Activated T-helper 9 cell treated with anti-CD3 and anti-CD28 coated beads, Interleukin-2, amount 50 U/mL, for 16 hours (primary cell): Measurements from ENCODE around the gene MEF2B.
A peak's percentile ranks its signal among the peaks of the same experiment; 100 is the strongest.
"Not testable (repeated sequence)": the region's sequence is repeated elsewhere in the genome, so short reads cannot be mapped to it uniquely, and the experiment has no call there.

Experiments
- DNase-seq: peaks from one replicate; pipeline ENCODE4 v3.0.0-alpha.2; 2020; ENCODE audit warnings: low read depth

The MEF2B gene

DNA sequence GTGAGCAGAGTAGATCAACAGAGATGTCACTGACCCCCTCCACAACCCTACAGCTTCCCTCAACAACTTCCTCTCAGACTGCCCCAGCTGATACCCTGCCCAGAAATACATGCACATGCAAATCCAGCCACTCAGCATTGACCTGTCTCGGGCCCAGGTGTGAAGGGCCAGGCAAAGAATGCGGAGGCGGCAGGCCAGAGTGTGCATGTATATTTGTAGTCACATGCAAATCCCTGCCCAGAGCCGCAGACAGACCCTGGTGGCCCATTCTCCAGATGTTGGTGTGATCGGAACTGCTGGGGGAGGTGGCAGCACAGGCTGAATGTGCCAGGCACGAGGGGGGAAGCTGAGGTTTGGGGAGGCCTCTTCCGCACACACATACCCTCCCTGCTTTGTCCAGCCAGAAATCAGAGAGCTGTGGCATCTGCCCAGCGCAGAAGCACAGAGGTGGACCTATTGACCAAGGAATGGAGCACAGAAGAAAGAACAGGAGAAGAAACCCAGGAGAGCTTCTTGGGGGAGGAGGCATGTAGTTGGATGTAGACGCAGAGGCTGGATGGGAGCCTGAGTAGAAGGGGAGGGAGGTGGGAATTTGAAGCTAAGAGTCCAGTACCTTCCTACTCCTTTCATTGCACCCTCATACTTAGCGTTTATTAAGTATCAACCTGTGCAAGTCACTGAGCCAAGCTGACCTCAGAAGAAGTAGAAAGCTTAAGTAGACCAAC, 14.4 kb downstream of the MEF2B start:
- no peak for DNase-seq

GRCh38 chr19:19154768-19155494, 15.1 kb downstream of the MEF2B start:
- DNase-seq, result no peak

- no peak for DNase-seq
These were observed 17.2 kb downstream of the MEF2B start for GRCh38 chr19:19152668-19153384.

DNA sequence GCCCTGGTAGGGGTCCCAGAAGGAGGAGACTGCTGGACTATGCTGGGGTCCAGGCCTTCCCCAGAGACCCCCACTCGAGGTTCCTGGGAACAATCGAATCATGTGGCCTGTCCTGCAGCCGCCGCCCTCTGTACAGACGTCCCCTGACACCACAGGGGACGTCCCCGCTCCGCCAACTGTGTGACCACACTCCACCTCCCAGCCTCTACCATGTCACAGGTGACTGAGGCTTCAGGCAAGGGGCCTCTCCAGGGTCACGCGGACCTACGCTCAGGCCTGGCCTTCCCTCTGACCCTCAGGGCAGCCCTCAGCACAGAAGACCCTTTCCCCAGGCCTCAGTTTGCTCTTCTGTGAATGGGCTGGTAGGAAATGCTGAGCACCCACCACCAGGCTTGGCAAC, 18.6 kb downstream of the MEF2B start:
- no peak for DNase-seq

- DNase-seq, result no peak
These were observed 20.6 kb downstream of the MEF2B start for GRCh38 chr19:19149435-19149834.

DNA sequence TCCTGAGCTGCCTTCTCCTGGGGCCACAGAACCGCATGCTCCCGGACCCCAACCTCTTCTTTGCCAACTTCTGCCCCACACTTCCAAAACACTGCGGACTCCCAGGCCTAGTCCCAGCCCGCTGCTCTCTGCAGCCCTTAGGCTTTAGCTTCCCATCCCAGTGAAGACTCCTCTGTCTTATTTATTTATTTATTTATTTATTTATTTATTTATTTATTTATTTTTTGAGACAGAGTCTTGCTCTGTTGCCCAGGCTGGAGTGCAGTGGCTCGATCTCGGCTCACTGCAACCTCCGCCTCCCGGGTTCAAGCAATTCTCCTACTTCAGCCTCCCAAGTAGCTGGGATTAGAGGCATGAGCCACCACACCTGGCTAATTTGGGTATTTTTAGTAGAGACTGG, 21.6 kb downstream of the MEF2B start:
- DNase-seq, result not testable (repeated sequence)

- no peak for DNase-seq
These were observed 22.7 kb downstream of the MEF2B start for GRCh38 chr19:19147344-19147743.

- DNase-seq, result no peak
These were observed 23.2 kb downstream of the MEF2B start for GRCh38 chr19:19146865-19147264.

DNA sequence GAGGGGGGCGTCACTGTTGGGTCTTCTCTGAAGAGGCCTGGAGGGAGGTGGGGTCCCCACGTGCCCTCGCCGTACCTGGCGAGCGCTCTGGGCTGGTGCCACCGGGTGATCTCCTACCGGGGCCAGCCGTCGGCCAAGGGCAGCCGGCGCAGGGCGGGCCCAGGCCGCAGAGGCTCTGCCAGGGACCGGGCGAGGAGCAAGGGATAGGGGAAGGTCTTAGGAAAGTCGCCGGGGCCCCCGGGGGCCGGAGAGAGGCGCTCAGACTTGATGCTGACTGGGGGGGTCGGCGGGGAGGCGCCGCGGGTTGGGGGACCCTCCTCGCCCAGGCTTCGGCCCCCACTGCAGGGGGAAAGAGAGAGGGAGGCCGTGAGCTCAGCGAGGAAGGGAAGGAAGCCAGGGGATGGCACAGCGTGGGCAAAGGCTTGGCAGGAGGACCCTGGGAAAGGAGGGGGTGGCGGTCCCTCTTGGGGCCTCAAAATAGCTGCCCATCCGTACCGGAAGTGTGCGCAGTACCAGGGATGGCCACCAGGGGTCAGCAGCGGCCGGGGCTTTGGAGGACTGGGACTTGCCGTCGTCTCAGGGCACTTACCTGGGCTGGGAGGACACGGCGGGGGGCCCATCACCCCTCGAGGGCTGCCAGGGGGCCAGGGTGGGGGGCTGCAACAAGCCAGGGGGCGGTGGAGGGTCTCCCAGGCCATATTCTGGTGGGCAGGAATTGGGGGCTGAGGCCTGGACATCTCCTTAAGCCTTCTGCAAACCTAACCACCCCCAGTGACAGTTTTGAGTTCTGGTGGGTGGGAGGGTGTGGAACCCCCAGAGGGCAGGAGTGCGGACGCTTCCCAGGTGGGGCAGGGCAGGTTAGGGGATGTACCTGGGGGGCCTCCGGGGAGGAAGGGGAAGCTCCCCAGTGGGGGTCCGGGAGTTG, 24.1 kb downstream of the MEF2B start:
- DNase-seq, result peak; percentile 80

- no peak for DNase-seq
These were observed 24.8 kb downstream of the MEF2B start for GRCh38 chr19:19145281-19145680.

GRCh38 chr19:19142347-19142746, 27.7 kb downstream of the MEF2B start:
- DNase-seq, result no peak

- DNase-seq, result no peak
These were observed 29.6 kb downstream of the MEF2B start for GRCh38 chr19:19140476-19140875.

GRCh38 chr19:19139876-19140229, 30.2 kb downstream of the MEF2B start:
- no peak for DNase-seq

GRCh38 chr19:19138109-19138981, 31.7 kb downstream of the MEF2B start, which contains the start of gene TMEM161A:
TSS of gene TMEM161A (minus strand) at chr19:19138478. CDS start at chr19:19138428, 50 bp downstream.
- peak; percentile 94 for DNase-seq

GRCh38 chr19:19137556-19138108, 32.4 kb downstream of the MEF2B start:
- DNase-seq, result no peak

DNA sequence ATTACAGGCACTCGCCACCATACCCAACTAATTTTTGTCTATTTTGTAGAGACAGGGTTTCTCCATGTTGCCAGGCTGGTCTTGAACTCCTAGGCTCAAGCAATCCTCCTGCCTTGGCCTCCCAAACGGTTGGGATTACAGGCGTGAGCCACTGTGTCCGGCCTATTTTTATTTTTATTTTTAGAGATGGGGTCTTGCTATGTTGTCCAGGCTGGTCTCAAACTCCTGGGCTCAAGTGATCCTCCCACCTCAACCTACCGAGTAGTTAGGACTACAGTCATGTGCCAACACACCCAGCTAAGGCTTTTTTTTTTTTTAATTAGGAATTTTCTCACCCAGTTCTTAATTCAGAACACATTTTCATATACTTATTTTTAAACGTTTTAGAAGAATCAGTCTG, 34.4 kb downstream of the MEF2B start:
- DNase-seq, result not testable (repeated sequence)

- no peak for DNase-seq
These were observed 35.3 kb downstream of the MEF2B start for GRCh38 chr19:19134687-19135158.

GRCh38 chr19:19133985-19134384, 36.1 kb downstream of the MEF2B start:
- DNase-seq, result no peak

- no peak for DNase-seq
These were observed 37.2 kb downstream of the MEF2B start for GRCh38 chr19:19132912-19133311.

DNA sequence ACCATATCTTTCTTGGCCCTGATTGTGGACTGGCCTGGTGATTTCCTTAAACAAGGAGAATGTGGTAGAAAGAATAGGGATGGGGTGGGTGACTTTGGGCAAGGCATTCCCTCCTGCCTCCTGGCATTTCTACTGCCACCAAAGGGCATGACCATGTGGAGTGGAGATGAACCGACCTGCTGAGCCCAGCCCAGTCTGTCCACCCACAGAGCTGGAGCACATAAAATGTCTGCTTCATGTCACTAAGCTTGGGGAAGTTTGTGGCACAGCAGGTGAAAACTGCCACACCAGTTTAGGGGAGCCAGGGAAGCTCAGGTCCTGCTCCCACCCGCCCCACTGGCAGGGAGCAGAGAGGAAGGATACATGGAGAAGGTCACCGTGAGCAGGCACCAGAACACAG, 38.1 kb downstream of the MEF2B start:
- no peak for DNase-seq
